GM12801 (cell line): ENCODE results near the gene LRRC10B.

Source experiments
- CTCF ChIP-seq: IDR thresholded peaks from one replicate; pipeline ENCODE4 v1.5.1; 2011; ENCODE audit warnings: control low read depth; ENCODE audit not compliant: insufficient read length; ENCODE audit errors: extremely low read depth

The LRRC10B gene

GRCh38 chr11:61488651-61489291 is 19.8 kb upstream of the LRRC10B start:
- TF ChIP-seq CTCF: no peak

GRCh38 chr11:61489833-61490721 is 18.5 kb upstream of the LRRC10B start:
- no peak for TF ChIP-seq CTCF

GRCh38 chr11:61491736-61492395 is 16.7 kb upstream of the LRRC10B start:
- no peak for TF ChIP-seq CTCF

- no peak for TF ChIP-seq CTCF
Observed at GRCh38 chr11:61494381-61494961, 14.1 kb upstream of the LRRC10B start.

GRCh38 chr11:61495801-61496601 is 12.5 kb upstream of the LRRC10B start:
- no peak for TF ChIP-seq CTCF

GRCh38 chr11:61496602-61497400 is 11.7 kb upstream of the LRRC10B start:
- TF ChIP-seq CTCF: no peak
